Breast epithelium (tissue), 4 donors: ENCODE measurements around the gene HELZ2. TPM values are rescaled to one million over a fixed set of nuclear protein-coding genes. Genes with fewer than 3 reads are reported as not detected.

ENCODE experiments used
- DNase-seq, 2 donors: peaks; one replicate each; pipeline ENCODE4 v3.0.0-alpha.2; 2019; ENCODE audit warnings: low spot score in 2 of 2
- H3K27ac ChIP-seq, 2 donors: fragments of 200-600 bp; sonication (generic) in 1 of 2; one replicate each; pipeline ENCODE4 v1.5.1; 2016 to 2019; ENCODE audit warnings: mild to moderate bottlenecking in 1 of 2
- H3K27me3 ChIP-seq, 2 donors: fragments of 200-600 bp; sonication (generic) in 1 of 2; one replicate each; pipeline versions ENCODE4 v1.5.1 to v1.6.0; 2017 to 2019; ENCODE audit warnings: control low read depth in 1 of 2, mild to moderate bottlenecking in 1 of 2
- H3K36me3 ChIP-seq: fragments of 200-600 bp; one replicate; pipeline ENCODE4 v1.5.1; 2019
- H3K4me1 ChIP-seq, 2 donors: fragments of 200-600 bp; sonication (generic); one replicate each; pipeline ENCODE4 v1.5.1; 2016 to 2019; ENCODE audit warnings: control low read depth in 1 of 2
- H3K4me3 ChIP-seq, 3 donors: fragments of 200-600 bp; sonication (generic); 1 replicate in 2 of 3; 2 replicates in 1 of 3; pipeline ENCODE4 v1.5.1; 2016 to 2019; ENCODE audit warnings: mild to moderate bottlenecking in 3 of 3, moderate library complexity in 2 of 3
- H3K9me3 ChIP-seq, 2 donors: fragments of 200-600 bp; sonication (generic) in 1 of 2; one replicate each; pipeline ENCODE4 v1.5.1; 2016 to 2019; ENCODE audit warnings: control low read depth in 1 of 2
- CTCF ChIP-seq, 3 donors: fragments of 450-650 bp; IDR thresholded peaks; one replicate each; pipeline ENCODE4 v1.5.1; 2016 to 2017; ENCODE audit warnings: antibody characterized with exemption in 3 of 3, mild to moderate bottlenecking in 3 of 3, moderate library complexity in 3 of 3
- POLR2A ChIP-seq: fragments of 450-650 bp; IDR thresholded peaks from one replicate; pipeline ENCODE4 v1.6.1; 2016; ENCODE audit warnings: antibody characterized with exemption, mild to moderate bottlenecking, moderate library complexity
- POLR2AphosphoS5 ChIP-seq, 3 donors: sonication (generic); formaldehyde crosslinking; IDR thresholded peaks; one replicate each; pipeline ENCODE4 v1.6.1; 2017; ENCODE audit warnings: antibody characterized with exemption in 3 of 3
- intact Hi-C: fragments of 100-400 bp; cut with DNase I; formaldehyde crosslinking; loops from one replicate; pipeline ENCODE4 v1.15.1; 2023; ENCODE audit warnings: low total_unique reads
- total RNA-seq, 3 donors: library from RNA; depleted of rRNA; stranded (reverse); fragments of >200 nt; gene quantifications; one replicate each; pipeline ENCODE4 v1.1.0, GENCODE V29; 2016

HELZ2 gene
- total RNA-seq, 3 donors from 2014 or later = 9.9 to 22.6 (median 20.3) TPM

DNA sequence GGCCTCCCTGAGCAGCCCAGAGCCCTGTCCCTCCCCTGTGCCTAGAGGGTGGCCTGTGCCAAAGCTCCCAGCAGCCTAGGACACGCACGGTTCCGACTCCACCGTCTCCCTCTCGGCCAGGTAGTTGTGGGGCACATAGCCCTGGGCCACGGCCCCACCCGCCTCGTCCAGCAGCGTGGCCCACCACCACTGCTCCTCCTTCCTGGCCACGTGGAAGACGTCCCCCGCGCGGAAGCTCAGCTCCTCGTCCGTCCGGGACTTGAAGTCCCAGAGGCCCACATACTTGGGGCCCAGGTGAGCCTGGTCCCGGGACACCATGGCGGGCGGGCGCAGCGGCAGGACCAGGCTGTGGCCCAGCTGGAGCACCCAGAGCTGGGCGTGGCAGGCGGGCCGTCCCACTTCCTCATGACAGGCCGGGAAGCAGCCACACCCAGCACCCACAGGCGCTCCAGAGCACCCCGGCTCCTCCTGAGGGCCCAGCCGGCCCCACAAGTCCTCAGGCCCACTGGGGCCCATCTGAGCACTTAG lies 37.0 kb downstream of the HELZ2 start, which contains the start of gene PTK6:
PTK6 (minus strand) TSS at position 380 of the 528 bp plus-strand sequence; CDS start at position 318, 62 bp downstream.
- intact Hi-C loops = loop anchor here (5.0 to 10.0 kb wide), 2 partner anchors 98 to 435 kb away; no protein-coding TSS in a partner anchor
- H3K4me1 ChIP-seq = peaks cover 10 to 17% of the 10 kb centered on the region in 2 donors
- peak within 1 kb of the TSS; percentile 17 to 53 (median 37) for H3K4me3 ChIP-seq
- H3K36me3 ChIP-seq = no peaks in the 10 kb centered on the region
- no peaks in the 10 kb centered on the region for H3K9me3 ChIP-seq
- peak within 1 kb of the TSS; percentile 84 to 85 for H3K27ac ChIP-seq
- DNase-seq = peak in 1 of 2 donors; percentile 43
- H3K27me3 ChIP-seq = peaks cover 4 to 10% of the 10 kb centered on the region in 2 donors
- TF ChIP-seq CTCF (IDR thresholded peaks at IDR 0.05) (no peak), POLR2A (no peak), POLR2AphosphoS5 (IDR thresholded peaks at IDR 0.05) (no peak)

GRCh38 chr20:63536241-63536977 lies 37.6 kb downstream of the HELZ2 start:
- peaks cover 10 to 17% of the 10 kb centered on the region in 2 donors for H3K4me1 ChIP-seq
- intact Hi-C loops = loop anchor here (5.0 to 10.0 kb wide), 2 partner anchors 98 to 436 kb away; no protein-coding TSS in a partner anchor
- H3K27ac ChIP-seq = peak overlapping the region; percentile 84 to 85
- no peaks in the 10 kb centered on the region for H3K9me3 ChIP-seq
- peak overlapping the region in 2 of 3 donors; percentile 37 to 53 for H3K4me3 ChIP-seq
- DNase-seq = peak; percentile 51 to 82
- TF ChIP-seq POLR2AphosphoS5 (IDR thresholded peaks at IDR 0.05) = no peak
- no peak for TF ChIP-seq CTCF (IDR thresholded peaks at IDR 0.05)
- no peak for TF ChIP-seq POLR2A
- no peaks in the 10 kb centered on the region for H3K36me3 ChIP-seq
- H3K27me3 ChIP-seq = peaks cover 4 to 10% of the 10 kb centered on the region in 2 donors

DNA sequence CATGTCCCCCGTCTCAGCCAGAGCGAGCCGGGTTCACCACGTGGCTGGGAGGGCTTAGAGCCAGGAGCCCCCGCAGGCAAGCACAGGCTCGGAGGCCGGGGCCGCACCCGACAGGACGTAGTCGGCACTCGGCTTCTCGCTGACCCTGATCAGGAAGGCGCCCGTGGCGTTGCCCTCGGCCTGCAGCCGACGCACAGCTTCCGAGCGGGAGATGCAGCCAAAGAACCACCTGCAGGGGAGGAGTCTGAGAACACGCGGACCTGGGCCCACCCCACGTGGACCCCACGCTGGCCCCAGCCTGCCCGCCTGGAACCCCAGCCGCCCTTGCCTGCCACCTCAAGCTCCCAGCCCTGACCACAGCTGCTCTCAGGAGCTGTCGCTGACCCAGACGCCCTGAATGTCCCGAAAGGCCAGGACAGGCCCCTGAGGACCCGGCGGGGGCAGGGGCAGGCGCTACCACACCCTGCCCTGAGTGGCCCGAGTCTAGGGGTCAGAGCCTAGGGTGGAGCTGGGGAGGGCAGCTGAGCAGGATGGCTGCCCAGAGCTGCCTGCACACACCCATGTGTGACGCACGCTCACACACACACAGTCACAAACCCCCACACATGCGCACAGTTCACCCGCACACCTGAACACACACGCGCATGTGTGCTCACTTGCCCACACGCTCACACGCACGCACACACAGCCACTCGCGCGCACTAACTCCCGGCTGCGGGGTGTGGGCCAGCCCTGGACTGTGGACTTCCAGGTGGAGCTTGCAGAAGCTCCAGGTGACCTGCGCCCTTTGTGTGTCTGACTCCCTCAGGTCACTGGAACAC lies 39.0 kb downstream of the HELZ2 start:
- intact Hi-C loops = loop anchor here (5.0 to 10.0 kb wide), 2 partner anchors 100 to 437 kb away; no protein-coding TSS in a partner anchor
- no peak overlapping the region for H3K27ac ChIP-seq

GRCh38 chr20:63534427-63534830 lies 39.6 kb downstream of the HELZ2 start:
- H3K4me1 ChIP-seq = peaks cover 10 to 17% of the 10 kb centered on the region in 2 donors
- TF ChIP-seq CTCF (IDR thresholded peaks at IDR 0.05) (no peak), POLR2A (no peak), POLR2AphosphoS5 (IDR thresholded peaks at IDR 0.05) (no peak)
- H3K27ac ChIP-seq = no peak overlapping the region
- no peak for DNase-seq
- H3K27me3 ChIP-seq = peaks cover 7 to 10% of the 10 kb centered on the region in 2 donors
- peak overlapping the region in 2 of 3 donors; percentile 11 to 48 for H3K4me3 ChIP-seq
- H3K36me3 ChIP-seq = no peaks in the 10 kb centered on the region
- intact Hi-C loops = loop anchor here (10.0 kb wide), 1 partner anchor 100 kb away; no protein-coding TSS in a partner anchor
- no peaks in the 10 kb centered on the region for H3K9me3 ChIP-seq

More for the DNA sequence above, 39.0 kb downstream of the HELZ2 start:
- no peak for DNase-seq
- no peak for TF ChIP-seq POLR2A
- TF ChIP-seq CTCF (IDR thresholded peaks at IDR 0.05) = no peak
- TF ChIP-seq POLR2AphosphoS5 (IDR thresholded peaks at IDR 0.05) = no peak
- H3K4me1 ChIP-seq = peaks cover 10 to 17% of the 10 kb centered on the region in 2 donors
- H3K9me3 ChIP-seq = no peaks in the 10 kb centered on the region
- H3K36me3 ChIP-seq = no peaks in the 10 kb centered on the region
- H3K27me3 ChIP-seq = peaks cover 7 to 10% of the 10 kb centered on the region in 2 donors
- peak overlapping the region in 1 of 3 donors; percentile 48 for H3K4me3 ChIP-seq
